HCT116 (cell line): ENCODE measurements around the gene LMAN2L. TPM values are rescaled to one million over a fixed set of nuclear protein-coding genes. Genes with fewer than 3 reads are reported as not detected.

ENCODE experiments used
- CEBPB ChIP-seq: IDR thresholded peaks from 2 replicates; pipeline ENCODE4 v1.6.1; 2012; ENCODE audit warnings: low read depth
- EGR1 ChIP-seq: IDR thresholded peaks from 2 replicates; pipeline ENCODE4 v1.6.1; 2012; ENCODE audit warnings: low read depth
- ELF1 ChIP-seq: IDR thresholded peaks from 2 replicates; pipeline ENCODE4 v1.6.1; 2012; ENCODE audit warnings: low read depth, borderline replicate concordance
- EZH2 ChIP-seq: fragments of 200-600 bp; sonication (generic); IDR thresholded peaks from 2 replicates; pipeline ENCODE4 v1.6.1; 2017; ENCODE audit warnings: antibody characterized with exemption, mixed run types
- FOSL1 ChIP-seq: IDR thresholded peaks from 2 replicates; pipeline ENCODE4 v1.6.1; 2012; ENCODE audit warnings: low read depth
- POLR2A ChIP-seq: IDR thresholded peaks from 2 replicates; pipeline ENCODE4 v1.7.0; 2011; ENCODE audit warnings: borderline replicate concordance; ENCODE audit not compliant: insufficient read depth, insufficient read length; ENCODE audit errors: extremely low read depth
- RAD21 ChIP-seq: IDR thresholded peaks from 2 replicates; pipeline ENCODE4 v1.6.1; 2012; ENCODE audit warnings: low read depth, mild to moderate bottlenecking
- SIN3A ChIP-seq: IDR thresholded peaks from 2 replicates; pipeline ENCODE4 v1.6.1; 2012; ENCODE audit warnings: low read depth
- total RNA-seq: library from RNA; stranded (reverse); gene quantifications from one replicate; pipeline ENCODE4 v1.2.1, GENCODE V29; 2021; ENCODE audit not compliant: unreplicated experiment
- TF ChIP-seq, protein P1 (sequence below), 3 experiments: fragments of 200-600 bp in 1 of 3; sonication (generic) in 1 of 3; IDR thresholded peaks in 2 of 3; conservative IDR thresholded peaks in 1 of 3; 2 replicates each; pipeline ENCODE4 v1.5.1; 2012 to 2017; ENCODE audit warnings: low read depth in 2 of 3, low read length in 2 of 3, antibody characterized with exemption in 1 of 3, borderline replicate concordance in 1 of 3, control low read depth in 1 of 3, mild to moderate bottlenecking in 1 of 3, mixed read lengths in 1 of 3, mixed run types in 1 of 3, moderate library complexity in 1 of 3; ENCODE audit not compliant: insufficient read depth in 1 of 3
- TF ChIP-seq, protein P2 (sequence below): IDR thresholded peaks from 2 replicates; pipeline ENCODE4 v1.6.1; 2012; ENCODE audit warnings: low read depth

LMAN2L gene
- total RNA-seq, 1 experiment from 2014 or later, result 15.2 TPM

DNA sequence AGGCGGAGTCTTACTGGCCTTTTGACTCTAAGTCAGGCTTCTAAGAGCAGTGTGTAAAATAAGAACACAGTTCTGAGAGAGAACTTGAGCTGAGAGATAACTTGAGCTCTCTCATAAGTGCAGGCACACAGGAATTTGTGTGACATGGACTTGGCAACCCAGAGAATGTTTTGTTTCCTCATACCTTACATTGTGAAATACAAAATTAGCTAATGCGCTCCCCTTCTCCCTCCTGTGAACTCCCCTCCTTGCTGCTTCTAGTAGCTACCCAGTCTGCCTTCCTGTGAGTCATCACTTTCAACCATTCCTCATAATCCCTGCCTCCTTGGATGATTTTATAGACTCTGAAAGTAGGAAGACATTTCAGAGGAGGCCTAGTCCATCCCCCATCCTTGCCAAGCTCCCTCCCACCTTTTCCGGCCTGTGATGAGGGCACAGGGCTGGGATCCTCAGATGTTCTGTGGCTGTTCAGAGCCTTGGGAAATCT is 74.7 kb downstream of the LMAN2L start (continued):
- TF ChIP-seq ELF1 (no peak), RAD21 (no peak), SIN3A (no peak), EGR1 (no peak), EZH2 (no peak), FOSL1 (peak; percentile 58; the same call in 1 of the 2 replicates), POLR2A (no peak), CEBPB (peak; percentile 66)
- TF ChIP-seq, protein P1, sequence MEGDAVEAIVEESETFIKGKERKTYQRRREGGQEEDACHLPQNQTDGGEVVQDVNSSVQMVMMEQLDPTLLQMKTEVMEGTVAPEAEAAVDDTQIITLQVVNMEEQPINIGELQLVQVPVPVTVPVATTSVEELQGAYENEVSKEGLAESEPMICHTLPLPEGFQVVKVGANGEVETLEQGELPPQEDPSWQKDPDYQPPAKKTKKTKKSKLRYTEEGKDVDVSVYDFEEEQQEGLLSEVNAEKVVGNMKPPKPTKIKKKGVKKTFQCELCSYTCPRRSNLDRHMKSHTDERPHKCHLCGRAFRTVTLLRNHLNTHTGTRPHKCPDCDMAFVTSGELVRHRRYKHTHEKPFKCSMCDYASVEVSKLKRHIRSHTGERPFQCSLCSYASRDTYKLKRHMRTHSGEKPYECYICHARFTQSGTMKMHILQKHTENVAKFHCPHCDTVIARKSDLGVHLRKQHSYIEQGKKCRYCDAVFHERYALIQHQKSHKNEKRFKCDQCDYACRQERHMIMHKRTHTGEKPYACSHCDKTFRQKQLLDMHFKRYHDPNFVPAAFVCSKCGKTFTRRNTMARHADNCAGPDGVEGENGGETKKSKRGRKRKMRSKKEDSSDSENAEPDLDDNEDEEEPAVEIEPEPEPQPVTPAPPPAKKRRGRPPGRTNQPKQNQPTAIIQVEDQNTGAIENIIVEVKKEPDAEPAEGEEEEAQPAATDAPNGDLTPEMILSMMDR (IDR thresholded peaks at IDR 0.05 in 2 of 3, conservative IDR thresholded peaks at IDR 0.05 in 1 of 3; ENCODE audit: borderline replicate concordance in 1 of 3, insufficient read depth in 1 of 3, low read depth in 2 of 3, low read length in 2 of 3), result no peak
- TF ChIP-seq, protein P2, sequence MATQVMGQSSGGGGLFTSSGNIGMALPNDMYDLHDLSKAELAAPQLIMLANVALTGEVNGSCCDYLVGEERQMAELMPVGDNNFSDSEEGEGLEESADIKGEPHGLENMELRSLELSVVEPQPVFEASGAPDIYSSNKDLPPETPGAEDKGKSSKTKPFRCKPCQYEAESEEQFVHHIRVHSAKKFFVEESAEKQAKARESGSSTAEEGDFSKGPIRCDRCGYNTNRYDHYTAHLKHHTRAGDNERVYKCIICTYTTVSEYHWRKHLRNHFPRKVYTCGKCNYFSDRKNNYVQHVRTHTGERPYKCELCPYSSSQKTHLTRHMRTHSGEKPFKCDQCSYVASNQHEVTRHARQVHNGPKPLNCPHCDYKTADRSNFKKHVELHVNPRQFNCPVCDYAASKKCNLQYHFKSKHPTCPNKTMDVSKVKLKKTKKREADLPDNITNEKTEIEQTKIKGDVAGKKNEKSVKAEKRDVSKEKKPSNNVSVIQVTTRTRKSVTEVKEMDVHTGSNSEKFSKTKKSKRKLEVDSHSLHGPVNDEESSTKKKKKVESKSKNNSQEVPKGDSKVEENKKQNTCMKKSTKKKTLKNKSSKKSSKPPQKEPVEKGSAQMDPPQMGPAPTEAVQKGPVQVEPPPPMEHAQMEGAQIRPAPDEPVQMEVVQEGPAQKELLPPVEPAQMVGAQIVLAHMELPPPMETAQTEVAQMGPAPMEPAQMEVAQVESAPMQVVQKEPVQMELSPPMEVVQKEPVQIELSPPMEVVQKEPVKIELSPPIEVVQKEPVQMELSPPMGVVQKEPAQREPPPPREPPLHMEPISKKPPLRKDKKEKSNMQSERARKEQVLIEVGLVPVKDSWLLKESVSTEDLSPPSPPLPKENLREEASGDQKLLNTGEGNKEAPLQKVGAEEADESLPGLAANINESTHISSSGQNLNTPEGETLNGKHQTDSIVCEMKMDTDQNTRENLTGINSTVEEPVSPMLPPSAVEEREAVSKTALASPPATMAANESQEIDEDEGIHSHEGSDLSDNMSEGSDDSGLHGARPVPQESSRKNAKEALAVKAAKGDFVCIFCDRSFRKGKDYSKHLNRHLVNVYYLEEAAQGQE, result no peak
